Stimulated activated CD4-positive, alpha-beta T cell treated with anti-CD3 and anti-CD28 coated beads, Interleukin-4, amount 100 ng/mL, for 48 hours (primary cell): ENCODE results near the gene ADAMTS17.
A peak's percentile ranks its signal among the peaks of the same experiment; 100 is the strongest.

ENCODE experiments used
- DNase-seq, 2 donors: peaks; one replicate each; pipeline ENCODE4 v3.0.0-alpha.2; 2020; ENCODE audit warnings: low read depth in 2 of 2

The ADAMTS17 gene

DNA sequence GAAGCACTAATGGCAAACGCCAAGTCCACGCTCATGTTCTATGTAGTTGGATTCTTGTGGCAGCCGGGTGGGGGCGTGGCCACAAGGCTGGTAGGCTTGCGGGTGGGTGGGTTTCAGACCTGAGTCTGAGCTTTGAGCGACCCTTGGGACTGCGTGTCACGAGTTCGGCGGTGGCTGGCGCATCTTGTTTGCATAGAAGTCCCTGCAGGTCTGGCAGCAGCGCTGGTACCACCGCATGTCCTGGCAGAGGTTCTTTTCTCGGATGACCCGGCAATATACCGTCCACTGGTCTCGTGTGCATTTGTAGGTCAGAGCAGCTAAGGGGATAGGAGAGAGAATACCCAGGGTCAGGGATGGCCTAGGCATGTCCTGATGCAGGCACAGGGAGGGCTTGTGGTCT lies 367.5 kb downstream of the ADAMTS17 start:
- DNase-seq, result no peak

DNA sequence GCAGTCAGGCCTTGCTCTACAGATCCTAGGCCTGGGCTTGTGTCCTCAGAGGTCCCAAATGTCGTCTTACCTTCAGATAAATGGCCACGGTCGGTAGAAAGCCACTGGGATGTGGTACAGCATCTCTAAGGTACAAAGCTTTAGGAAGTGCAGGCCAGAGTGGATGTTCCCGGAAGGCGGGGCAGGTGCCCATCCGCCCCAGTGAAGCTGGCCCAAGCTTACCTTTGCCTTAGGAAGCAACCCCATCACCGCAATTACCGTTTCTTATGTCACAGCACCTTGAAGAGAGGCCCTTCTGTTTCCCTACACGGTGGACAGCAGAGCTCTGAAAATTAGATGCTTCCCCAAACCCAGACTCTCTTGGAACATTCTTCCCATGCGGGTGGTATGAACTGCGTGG lies 368.4 kb downstream of the ADAMTS17 start:
- DNase-seq, result no peak

DNA sequence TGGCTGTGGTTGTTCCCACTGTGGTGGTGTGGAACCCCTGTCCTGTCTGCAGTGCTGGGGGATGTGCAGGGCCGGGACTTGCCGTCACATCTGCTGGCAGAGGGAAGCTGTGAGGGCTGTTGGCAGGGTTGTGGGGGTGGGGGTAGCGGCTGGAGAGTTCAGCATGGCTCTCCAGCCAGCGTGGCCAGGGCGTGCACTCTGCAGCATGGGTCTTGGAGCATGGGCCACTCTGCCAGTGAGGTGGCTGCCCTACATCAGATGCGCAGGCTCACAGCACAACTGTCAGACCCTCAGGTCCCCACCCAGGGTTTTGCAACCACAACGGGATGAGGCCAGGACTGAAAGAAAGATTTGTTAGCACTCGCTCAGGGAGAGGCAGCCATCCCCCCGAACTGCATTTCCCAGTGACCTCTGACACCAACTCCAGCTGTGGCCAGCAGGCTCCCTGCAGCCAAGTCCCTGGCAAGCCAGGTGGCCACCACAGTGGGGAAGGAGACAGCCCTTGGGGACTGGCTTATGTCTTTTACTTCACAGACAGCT lies 370.8 kb downstream of the ADAMTS17 start:
- DNase-seq, result no peak

DNA sequence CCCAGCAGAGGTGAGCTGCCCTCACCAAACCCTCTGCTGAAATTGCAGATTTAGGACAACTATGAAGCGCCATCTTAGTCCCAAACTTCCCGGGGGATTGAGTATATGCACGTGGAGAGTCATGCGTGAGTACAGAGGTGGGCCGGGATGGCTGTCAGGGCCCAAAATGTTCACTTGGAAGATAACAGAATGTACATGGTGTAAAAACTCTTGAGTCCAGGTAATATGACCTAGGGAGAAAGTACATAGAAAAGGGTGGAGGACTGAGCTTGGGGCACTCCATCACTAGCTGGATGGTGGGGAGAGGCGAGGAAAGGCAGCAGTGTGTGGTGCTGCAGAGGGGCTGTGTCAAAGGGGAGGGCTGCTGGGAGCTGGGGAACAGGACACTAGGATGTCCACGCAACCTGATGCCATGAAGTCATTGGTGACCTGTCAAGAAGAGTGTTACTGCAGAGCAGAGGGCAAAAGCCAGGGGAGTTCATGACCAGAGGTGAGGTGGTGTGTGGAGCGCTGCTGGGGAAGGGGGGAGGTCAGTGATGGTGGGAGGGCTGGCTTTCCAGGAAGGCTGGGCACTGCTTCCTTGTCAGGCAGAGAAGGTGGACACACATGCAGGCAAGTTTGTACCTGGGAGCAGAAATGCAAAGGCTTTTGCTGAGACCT lies 372.4 kb downstream of the ADAMTS17 start:
- DNase-seq, result no peak

DNA sequence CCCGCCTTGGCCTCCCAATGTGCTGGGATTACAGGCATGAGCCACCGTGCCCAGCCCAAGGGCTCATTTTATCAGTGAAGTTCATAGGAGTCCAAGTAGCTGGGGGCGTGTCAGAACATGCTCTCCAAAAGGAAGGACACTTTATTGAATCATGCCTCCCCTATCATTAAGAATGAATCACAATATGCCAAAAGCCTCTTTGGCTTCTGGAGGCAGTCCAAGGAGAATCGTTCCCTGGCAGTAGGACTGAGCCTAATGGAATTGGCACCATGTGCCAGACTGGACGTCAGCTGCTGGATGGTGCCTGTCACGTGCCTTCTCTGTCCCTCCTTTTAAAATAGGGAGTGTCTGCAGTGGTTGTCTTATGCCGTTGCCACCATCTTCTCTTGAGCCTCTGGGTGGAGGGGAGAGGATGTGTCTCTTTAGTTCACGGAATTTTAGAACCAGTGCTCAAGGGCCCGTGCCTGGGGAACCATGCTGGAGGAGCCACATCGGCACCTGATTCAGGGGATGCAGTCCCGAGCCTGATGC lies 373.9 kb downstream of the ADAMTS17 start:
- DNase-seq, result no peak

DNA sequence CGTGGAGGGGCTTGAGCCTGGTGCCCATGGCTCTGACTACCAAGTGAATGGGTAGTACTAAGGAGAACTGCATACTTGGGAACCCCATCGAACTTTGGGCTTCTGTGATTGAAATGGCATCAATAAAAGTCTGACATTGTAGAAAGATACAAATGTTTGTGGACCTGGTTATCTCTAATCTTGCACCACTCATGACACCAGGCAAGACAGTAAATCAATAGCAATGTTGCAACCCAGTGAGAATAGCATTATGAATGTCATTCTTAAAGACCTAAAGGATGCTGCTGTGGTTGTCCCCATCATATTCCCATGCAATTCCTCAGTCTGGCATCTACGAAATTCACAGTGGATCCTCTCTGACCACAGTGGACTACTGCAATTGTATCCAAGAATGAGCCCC lies 375.0 kb downstream of the ADAMTS17 start:
- DNase-seq, result no peak

DNA sequence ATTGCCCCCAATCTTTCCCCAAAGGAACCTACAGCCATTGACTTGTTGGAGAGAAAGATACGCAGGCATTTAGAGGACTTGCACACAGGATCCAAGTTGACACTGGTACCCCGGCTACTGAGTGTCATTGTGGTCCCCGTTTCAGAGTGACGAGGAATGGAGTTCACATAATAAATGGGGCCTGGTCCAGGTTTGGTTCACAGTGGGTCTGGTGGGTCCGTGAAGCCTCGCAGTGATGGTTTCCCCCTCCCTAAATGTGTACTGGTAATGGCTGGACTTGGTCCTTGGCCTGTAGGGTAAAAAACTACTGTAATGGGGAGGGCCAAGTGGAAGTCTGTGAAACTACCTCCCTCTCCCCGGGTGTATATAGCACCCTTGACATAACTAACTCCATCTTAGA lies 376.4 kb downstream of the ADAMTS17 start:
- DNase-seq, result no peak

DNA sequence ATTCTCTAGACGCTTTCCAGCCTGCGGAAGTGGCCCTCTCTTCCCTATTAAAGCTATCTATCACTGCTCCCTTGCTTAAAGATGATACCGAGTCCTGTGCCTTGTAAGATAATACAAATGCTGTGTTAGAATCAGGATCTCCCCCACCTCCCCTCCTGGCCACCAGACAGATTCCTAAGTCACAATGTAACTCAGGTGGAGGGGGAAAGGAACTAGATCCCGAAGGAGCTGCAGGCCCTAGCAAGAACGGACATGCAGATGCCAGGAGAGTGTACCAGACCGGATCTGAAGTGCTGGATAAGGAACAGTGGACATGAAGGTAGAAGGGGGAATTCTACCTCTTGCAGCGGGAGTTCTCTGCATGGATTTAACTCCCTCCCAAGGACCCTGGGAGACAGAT lies 377.8 kb downstream of the ADAMTS17 start:
- DNase-seq, result no peak

DNA sequence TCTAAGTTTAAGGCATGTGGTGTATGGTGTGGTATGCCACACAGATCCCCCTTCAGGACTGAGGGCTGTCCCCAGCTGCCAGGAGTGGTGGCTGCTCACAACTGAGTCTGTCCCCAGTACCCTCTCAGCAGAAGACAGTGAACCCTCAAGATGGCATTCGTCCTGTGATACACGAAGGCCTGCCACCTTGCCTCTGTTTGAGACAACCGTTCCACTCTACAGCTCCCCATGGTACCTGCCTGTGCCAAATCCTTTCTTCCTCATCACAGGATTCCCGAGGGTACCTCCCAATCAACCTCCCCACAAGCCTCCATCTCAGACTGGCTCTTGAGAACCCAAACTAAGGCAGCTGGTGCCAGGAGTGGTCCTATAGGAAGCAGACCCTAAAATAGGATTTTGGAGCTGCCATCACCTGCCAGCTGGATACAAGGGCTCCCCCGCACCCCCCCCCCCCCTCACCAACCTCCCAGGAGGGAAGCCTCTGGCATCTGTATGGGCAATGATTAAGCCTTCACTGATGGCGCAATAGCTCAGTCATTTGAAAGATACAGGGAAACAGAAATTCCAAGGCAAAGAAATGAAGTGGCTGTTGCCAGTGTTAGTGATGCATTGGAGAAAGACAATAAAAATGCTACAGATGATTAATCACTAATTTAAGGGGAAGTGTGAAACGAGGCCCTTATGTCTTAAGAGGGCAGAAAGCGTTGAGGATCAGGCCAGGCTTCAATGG lies 378.5 kb downstream of the ADAMTS17 start:
- DNase-seq, result no peak

DNA sequence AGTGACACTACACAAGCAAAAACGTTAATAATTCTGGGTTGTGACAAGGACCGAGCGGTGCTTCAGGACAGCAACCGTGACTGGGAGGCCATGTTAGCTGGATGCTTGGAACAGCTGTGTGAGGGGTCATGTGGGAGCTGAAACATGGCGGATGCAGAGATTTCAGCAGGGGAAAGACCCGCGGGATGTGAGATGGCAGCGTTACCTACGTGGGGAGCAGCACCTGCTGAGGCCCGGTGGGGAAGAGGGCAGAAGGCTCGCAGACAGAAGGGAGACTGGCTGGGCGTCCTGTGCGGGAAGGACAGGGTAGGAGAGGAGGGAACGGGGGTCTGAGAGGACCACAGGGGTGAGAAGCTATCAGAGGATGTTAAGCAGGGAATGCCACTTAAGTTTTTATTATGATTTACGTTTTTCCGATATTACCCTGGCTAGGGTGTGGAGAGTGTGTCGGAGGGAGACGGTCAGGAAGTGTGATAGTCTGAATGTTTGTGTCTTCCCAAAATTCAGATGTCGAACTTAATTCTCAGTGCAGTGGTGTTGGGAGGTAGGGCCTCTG lies 379.7 kb downstream of the ADAMTS17 start:
- no peak for DNase-seq

DNA sequence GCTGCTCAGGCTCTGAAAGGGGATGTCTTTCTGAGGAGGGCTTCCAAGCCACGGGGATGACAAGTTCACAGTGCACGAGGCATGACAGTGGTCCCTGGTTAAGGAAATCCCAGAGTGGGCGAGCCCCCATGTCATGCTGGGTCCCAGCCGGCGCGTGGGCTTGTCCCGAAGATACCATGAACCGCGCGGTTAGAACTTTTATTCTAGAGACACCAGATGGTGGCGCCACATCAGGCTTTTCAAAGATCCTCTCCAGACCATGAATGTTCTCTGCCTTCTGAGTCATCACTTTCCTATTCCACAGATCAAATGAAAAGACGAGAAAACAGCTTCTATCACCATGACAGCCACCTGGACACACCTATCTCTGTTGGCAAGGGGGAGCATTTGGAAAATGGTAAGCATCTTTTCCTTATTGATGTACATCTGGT lies 380.7 kb downstream of the ADAMTS17 start:
- DNase-seq, result peak in 1 of 2 donors; percentile 21

DNA sequence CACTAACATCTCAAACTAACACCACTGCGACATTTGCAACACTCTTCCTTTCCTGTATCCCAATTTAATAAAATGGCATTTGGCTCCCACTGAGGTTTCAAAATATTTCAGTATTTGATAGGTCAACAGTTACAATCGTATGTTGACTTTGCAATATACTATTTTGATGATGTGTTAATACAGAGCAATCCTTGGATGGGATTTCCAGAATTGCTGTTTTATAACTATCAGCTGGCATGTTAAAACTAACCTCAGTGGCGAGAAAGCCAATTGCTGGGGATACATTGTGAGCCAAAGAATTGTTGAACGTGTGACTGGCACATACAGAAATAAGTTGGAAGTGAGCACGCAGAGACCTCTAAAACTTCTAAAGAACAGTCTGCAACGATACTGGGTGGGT lies 382.4 kb downstream of the ADAMTS17 start:
- DNase-seq, result no peak

DNA sequence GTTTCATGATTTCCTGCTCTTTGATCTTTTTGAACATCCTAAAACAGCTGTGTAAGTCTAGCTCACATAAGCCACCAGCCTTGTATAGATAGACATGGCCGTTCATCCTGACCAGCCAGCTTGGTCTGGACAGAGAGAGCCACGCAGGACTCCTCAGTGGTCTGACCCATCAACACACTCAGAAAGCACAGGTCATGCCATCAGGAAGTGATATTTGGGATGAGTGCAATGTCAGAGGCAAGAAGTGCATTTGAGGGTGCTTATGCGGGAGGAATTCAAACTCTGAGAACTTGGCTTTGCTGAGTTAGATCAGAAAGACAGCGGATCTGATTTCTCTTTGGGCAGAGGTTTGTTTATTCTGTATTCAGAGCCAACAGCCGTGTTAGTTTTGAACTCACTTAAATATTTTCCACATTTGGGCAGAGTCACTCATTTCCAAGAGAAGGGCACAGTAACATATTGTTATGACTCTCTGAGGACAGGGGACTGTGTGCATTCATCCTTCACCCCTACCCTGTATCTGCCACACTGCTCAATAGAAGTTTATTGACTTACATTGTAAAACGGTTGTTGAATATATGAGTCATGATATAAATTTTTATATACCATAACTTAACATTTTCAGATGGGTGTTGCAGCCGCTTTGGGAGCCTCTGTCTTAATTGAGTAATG lies 383.2 kb downstream of the ADAMTS17 start:
- DNase-seq, result no peak

DNA sequence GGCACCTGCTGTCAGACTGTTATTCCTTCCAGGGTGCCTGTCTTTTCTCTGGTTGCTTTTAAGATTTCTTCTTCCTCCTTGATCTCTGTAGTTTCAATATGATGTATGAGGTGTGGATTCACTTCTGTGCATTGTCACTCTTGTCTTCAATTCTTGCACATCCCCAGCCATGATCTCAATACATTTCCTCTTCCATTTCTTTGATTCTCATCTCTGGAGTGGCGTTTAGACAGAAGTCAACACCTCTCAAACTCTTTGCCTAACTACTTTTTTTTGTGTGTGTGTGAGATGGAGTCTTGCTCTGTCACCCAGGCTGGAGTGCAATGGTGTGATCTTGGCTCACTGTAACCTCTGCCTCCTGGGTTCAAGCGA lies 384.1 kb downstream of the ADAMTS17 start:
- DNase-seq, result no peak

DNA sequence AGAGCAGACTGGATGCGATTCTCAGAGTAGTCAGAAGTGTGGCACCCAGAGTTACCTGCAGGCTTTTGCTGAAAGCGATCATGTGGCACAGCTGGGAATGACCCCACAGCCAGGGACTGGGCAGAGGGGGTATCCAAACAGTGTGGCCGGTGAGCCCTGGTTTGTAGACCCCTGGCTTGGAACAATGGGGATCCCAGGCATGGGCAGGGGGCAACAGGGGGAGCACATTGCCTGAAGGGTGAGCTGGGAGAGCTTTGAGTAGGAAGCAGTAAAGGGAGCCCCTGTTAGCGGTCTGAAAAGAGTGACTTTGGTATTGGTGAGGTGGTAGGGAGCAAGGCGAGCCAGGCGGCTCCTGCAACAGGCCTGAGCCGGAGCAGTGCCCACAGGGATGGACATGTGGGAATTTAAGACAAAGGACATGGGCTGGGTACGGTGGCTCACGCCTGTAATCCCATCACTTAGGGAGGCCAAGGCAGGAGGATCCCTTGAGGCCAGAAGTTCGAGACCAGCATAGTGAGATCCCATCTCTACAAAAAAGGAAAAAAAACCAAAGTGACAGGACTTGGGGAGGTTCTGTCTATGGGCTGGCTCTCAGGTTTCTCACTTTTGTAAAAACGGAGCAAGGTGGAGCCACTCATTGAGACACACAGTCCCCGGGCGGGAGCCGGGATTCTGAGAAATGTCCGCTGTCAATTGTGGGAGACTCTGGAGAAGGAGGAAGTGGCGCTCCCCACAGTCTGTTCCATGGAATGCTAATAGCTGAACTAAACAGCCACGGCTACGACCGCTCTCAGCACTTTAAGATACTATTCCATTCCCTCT lies 384.7 kb downstream of the ADAMTS17 start:
- no peak for DNase-seq

DNA sequence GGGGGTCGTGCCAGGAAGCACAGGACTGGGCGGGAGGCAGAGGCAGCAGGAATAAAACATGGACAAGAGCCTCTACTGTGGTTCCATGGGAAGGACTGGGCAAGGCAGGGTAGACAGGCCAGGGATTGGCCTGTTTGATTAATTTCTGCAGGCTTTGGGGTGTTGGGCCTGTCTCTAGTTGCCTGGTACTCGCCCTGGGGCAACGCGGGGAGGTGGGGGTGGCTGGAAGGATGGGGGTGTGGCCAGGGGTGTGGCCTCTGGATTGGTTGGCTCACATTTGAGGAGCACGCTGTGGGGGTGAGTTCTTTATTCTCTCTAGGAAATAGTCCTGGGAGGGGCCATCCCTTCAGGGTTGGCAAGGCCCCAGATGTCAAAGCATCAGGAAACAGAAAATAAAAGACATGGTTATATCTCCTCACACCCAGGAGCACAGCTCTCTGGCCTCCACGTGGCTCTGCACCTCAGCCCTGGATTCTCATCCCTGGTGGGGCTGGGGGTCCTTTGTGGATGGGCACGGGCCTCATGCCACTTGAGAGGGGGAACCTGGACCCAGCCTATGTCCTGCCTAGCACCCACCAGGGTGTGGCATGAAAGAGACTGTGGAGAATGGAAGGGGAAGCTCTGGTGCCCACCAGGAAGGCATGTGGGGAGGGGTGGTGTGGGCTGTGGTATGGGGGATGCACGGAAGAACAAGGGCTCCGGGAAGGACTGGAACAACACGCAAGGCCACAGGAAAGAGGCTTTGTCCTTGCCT lies 385.6 kb downstream of the ADAMTS17 start:
- no peak for DNase-seq

DNA sequence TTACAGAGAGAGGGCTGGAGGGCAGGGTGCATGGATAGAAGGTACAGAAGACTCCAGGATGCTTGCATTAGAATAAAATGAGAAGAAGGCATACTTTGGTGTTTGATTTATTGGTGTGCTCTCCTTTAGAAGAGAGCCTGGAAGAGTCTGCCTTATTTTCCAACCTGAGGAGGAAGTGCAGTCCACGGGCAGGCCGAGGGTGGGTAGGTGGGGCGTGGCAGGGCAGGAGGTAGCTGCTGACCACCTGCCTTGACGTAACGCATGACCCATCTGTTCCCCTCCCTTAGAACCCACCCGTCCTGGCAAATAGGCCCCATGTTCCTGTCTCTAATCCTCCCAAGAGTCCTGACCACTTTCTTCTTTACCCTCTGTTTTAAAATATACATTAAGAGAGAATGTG lies 386.2 kb downstream of the ADAMTS17 start:
- no peak for DNase-seq

DNA sequence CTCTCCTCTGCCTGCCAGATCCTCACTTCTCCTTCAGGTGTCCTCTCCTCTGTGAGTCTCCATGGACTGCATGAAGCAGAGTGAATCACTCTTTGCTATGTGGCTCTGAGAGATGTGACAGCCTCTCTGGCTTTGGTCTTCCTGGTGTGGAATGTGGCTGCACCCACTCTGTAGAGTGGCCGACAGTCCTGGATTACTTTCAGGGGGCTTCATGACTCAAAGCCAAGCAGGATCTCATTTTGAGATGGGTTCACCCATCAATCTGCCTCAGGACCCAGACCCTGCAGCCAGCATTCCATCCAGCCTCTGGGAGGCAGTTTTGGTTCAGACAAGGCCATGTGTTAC lies 386.6 kb downstream of the ADAMTS17 start:
- DNase-seq, result no peak

DNA sequence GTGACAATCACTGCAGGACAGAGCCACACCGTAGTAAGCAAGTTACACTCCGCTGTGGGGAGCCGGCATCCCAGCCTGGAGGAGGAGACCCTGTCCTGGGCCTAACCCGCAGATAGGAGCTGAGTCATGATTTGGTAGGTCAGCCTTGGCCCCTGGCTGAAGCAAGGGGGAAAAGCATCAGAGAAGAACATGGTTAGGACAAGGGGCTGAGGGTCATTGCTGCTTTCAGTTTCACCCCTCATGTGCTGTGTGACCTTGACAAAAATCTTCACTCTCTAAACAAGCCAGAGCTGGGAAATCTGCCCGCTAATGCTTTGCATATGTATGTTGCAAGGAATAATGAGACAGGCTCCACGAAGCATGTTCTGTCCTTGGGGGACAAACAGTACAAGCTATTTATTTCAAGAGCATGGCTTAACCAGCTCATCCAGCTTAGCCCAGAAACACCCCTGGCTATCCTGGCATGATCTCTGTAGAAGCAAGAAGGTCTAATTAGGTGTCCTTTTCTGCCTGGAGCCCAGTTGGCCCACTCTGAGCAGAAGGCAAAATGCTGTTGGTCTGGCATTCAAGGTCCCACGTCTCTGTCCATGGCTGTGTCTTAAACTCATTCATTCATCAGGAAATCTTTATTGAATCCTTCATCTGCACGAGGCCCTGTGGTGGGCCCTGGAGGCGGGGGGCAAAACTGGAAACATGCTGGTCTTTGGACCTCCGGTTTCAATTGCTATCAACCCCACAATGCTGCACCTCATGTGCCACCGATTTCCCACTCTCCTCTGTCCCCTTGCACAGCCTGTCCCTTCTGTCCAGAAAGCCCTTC lies 387.2 kb downstream of the ADAMTS17 start:
- DNase-seq, result no peak

DNA sequence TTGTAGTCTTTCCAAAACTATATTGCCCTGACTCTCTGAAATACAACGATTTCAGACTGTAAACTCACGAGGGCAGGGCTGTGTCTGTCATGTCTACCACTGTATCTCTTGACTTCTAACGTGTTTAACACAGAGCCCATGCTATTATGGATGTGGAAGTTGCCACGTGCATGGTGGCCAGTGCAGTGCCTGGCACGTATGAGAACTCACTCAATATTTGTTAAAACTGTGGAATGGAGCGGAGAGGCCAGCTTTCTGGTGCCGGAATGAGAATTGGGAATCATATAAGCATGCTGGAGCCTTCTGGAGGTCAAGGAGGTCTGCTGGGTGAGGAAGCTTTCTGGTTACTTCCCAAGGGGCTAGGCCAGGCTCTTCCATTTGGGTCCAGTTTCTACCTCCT lies 387.9 kb downstream of the ADAMTS17 start:
- no peak for DNase-seq
